ENCODE measurements around the gene DOCK2. TPM values are rescaled to one million over a fixed set of nuclear protein-coding genes. Genes with fewer than 3 reads are reported as not detected.

DOCK2 gene
- total and polyA plus RNA-seq, 2 donors (not counting 3 experiments of a cell fraction or from before 2014, with no cell fraction given): 0.62 to 4.8 TPM

DNA sequence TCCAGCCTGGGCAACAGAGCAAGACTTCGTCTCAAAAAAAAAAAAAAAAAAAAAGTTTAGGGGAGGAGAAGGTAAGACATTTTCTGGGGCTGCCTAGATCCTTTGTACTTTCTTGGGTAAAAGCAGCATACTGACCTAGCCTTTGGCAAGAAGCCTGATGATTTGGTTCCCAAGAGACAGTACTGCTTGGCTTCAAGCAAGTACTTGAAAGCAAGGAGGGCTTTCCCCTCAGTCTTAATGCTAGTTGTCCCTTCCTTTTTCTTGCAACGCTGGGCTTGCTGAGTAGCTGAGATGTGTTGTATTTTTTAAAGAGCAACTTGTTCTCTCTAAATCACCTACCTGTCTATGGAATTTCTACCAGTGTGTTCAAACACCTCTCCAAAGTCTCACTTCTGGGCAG is 267.0 kb downstream of the DOCK2 start:
- Histone ChIP-seq H2AFZ (ENCODE audit: low read depth, low read length) (no peak overlapping the region), H3K9me1 (replicated peaks; ENCODE audit: control insufficient read depth, extremely low read depth, insufficient read depth, low read length) (no peaks in the 10 kb centered on the region), H3K9ac (replicated peaks; ENCODE audit: extremely low read depth, insufficient read depth, low read length) (no peak overlapping the region), H3K4me3 (replicated peaks in 1 of 3; ENCODE audit: insufficient read depth in 1 of 3, low read depth in 1 of 3, low read length in 3 of 3) (no peak overlapping the region), H3K27ac (ENCODE audit: insufficient read depth, low read depth, low read length) (no peak overlapping the region), H4K20me1 (replicated peaks; ENCODE audit: control insufficient read depth, extremely low read depth, insufficient read depth, low read length) (no peaks in the 10 kb centered on the region), H3K9me3 (replicated peaks; ENCODE audit: control insufficient read depth, insufficient read depth, low read length) (no peaks in the 10 kb centered on the region), H3K27me3 (ENCODE audit: control insufficient read depth in 2 of 2, insufficient read depth in 2 of 2, low read length in 2 of 2) (no peaks in the 10 kb centered on the region), H3K4me1 (ENCODE audit: control insufficient read depth, extremely low read depth, insufficient read depth, low read length) (no peaks in the 10 kb centered on the region), H3K79me2 (ENCODE audit: control insufficient read depth, insufficient read depth, low read length) (peaks cover 3% of the 10 kb centered on the region), H3K4me2 (ENCODE audit: insufficient read depth, low read length) (no peak overlapping the region), H3K36me3 (ENCODE audit: control insufficient read depth in 2 of 2, extremely low read depth in 1 of 2, insufficient read depth in 2 of 2, low read length in 2 of 2) (no peaks in the 10 kb centered on the region)
- DNase-seq (ENCODE audit: low read depth, low spot score): no peak
- no TSS peak for BruUV-seq (replicated peaks)
- intact Hi-C loops (cut with micrococcal nuclease): no loop called here
- CTCF ChIA-PET: interaction anchor here (1.9 kb wide), 1 partner anchor 77 kb away, joined by 17 read pairs; the partner anchor contains the start of gene INSYN2B
- FAIRE-seq: no peak
- POLR2A ChIA-PET: no interaction called here
- dilution Hi-C loops (cut with MboI; ENCODE audit: extremely low pct_ligation_motif_present, low sequenced_read_pairs): no loop called here
- TF ChIP-seq JUN (IDR thresholded peaks at IDR 0.05; ENCODE audit: borderline replicate concordance, insufficient read depth, insufficient read length, low read depth) (no peak), POLR2A (IDR thresholded peaks at IDR 0.05; ENCODE audit: low read depth, low read length) (no peak), GATA2 (IDR thresholded peaks at IDR 0.05; ENCODE audit: insufficient read depth, insufficient read length, low read depth, low read length) (no peak), CTCF (IDR thresholded peaks at IDR 0.05; ENCODE audit: extremely low read depth in 1 of 2, insufficient read depth in 1 of 2, low read depth in 1 of 2, low read length in 2 of 2) (no peak), POLR2AphosphoS5 (IDR thresholded peaks at IDR 0.05; ENCODE audit: insufficient read depth, low read depth, low read length) (no peak), MAX (IDR thresholded peaks at IDR 0.05; ENCODE audit: insufficient read depth, insufficient read length) (no peak), EZH2 (IDR thresholded peaks at IDR 0.05; ENCODE audit: borderline replicate concordance, low read depth, low read length, severe bottlenecking) (no peak)
